Hepatic stellate cell (primary cell): ENCODE results near the gene STIL.
"Not testable (repeated sequence)": the region's sequence is repeated elsewhere in the genome, so short reads cannot be mapped to it uniquely, and the experiment has no call there.

Source experiments
- DNase-seq: peaks from one replicate; pipeline ENCODE4 v3.0.0; 2011; ENCODE audit warnings: low spot score

STIL gene

GRCh38 chr1:47219590-47220220, 94.2 kb downstream of the STIL start:
- no peak for DNase-seq

- DNase-seq = no peak
Observed at GRCh38 chr1:47219001-47219400, 94.9 kb downstream of the STIL start.

DNA sequence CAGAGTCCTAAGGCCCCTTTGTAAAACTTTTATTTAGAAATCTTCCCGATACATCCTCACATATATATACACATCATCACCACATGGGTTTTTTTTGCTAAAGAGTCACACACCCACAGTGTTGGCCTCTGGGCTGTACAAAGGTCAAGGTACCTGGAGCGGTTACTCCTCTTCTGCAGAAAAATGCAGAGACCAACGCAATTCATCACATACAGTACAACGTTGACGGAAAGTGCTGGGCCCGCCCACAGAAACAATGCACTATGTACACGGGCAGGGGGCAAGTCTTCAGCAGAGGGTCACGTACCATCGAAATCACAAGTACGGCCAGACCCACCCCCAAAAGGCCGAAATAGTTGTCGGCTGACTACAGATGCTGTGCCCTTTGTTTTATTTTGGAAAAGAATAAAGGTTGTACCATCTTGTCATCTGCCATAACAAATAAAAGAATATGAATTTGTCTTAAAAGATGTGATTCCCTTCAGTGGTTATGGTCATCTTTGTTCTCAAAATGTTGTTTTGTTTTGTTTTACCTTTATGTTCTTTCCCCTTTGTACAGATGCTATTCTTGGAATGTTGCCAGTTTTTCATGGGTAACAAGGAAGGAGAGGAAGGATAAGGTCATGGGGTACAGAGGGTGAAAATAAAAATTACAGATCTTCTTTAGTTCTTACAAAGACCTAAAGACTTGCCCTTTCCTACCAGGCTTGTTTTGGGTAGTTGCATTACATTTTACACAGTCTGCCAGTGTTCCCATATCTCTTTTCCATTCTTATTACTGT, 97.5 kb downstream of the STIL start:
- DNase-seq = no peak

- no peak for DNase-seq
Observed at GRCh38 chr1:47215713-47216112, 98.2 kb downstream of the STIL start.

DNA sequence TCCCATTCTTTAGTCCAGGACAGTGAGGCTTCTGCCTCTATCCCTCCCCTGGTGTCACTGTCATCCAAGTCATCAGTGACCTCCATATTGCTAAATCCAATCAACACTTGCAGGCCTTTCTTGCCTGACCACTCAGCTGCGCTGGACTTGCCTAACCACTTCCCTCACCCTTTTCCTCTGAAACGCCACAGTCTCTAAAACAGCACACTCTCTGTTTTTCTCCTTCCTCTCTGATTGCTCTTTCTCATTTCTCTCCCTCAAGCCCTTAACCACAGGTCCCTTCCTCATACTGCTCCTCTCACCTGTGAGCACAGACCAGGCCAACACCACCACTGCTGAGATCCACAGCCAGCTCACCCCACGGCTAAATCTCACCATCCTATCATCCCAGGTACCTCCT, 99.4 kb downstream of the STIL start:
- no peak for DNase-seq

GRCh38 chr1:47213230-47213963, 100.5 kb downstream of the STIL start:
- no peak for DNase-seq

DNA sequence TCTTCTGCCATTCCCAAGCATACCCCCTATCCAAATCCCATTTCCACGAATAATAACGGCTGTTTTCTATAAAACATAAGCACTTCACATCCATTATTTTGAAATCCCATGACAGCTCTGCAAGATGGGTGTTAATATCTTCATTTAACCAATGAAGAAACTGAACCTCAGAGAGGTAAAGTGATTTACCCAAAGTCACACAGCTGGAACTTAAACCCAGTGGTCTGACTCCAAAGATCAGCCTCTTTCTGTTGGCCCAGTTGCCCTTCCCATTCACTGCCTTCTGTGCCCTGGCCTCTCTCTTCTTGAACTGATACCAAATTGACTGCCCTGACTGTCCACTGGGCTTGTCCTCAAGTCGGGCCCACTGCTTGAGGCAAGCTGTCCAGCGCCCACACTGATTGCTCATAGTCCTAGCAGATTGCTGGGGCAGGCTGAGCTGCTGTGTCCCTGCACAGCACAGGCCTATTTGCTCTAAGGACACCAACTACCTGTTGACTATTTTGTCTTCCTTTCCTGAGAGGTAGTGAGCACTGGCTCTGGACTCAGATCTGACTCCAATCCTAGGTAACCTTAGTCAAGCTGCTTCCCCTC, 101.2 kb downstream of the STIL start:
- DNase-seq = no peak

- DNase-seq = no peak
Observed at GRCh38 chr1:47211796-47212269, 102.1 kb downstream of the STIL start.

GRCh38 chr1:47210666-47211065, 103.3 kb downstream of the STIL start:
- no peak for DNase-seq

GRCh38 chr1:47209725-47210325, 104.1 kb downstream of the STIL start:
- DNase-seq = no peak

DNA sequence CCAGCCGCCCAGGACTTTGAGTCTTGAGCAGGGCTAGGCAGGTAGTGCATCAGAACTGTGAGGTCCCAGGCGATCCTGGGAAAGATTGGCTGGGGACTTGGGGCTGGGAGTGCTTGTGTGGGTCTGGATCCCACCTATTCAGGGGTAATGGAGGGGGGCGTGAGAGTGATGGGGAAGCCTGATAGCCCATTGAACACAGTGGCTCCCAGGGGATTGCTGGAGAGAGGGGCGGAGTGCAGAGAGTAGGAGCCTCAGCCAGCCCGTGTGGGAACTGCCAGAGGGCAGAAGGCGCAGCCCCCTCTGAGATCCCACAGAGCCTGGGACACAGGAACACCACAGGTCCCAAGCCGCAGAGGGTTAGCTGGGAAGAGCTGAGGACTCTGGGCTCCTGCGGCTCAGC, 104.9 kb downstream of the STIL start:
- DNase-seq = no peak

GRCh38 chr1:47208374-47208850, 105.5 kb downstream of the STIL start:
- DNase-seq = no peak

DNA sequence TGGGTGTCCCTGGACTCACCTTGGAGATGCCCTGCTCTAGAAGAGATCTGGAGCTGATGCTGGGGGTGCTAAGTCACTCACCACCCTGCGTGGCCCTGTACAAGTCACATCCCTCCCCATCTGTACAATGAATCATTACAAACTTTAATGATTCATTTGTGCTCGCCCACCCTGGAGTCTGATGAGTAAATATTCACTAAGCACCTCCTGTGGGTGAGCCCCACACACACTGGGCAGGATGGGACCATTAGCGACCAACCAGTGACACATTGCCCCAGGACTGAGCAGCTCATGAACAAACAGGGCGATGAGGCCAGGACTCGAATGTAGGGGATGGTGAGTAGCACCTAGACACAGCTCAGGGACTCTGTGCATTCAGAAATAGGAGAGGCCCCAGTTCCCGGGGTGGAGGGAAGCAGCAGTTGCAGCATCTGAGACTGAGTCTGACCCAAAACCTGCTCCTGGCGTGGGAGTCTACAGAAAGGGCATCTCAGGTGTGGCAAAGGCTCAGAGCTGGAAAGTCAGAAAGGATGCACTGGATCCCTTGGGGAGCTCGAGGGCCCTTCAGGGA, 106.1 kb downstream of the STIL start:
- DNase-seq = no peak

GRCh38 chr1:47205918-47206317, 108.0 kb downstream of the STIL start:
- DNase-seq = no peak

- not testable (repeated sequence) for DNase-seq
Observed at GRCh38 chr1:47203504-47203903, 110.4 kb downstream of the STIL start.

DNA sequence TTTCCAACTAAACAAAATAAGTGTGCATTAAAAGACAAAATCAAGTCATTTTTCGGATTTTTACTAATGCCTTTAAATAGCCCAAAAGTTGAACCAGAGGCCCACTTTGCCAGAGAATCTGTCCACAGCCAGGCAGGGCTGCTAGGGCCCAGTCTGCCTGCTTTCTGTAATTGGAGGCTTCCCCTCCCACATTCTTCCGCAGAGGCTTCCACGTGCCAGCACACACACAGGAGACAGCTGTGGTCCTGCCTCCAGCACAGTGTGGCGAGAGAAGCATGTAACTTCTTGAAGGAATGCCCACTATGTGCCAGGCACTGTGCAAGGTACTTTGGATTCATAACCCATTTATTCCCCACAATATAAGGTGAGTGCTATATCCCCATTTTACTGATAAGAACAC, 112.8 kb downstream of the STIL start:
- no peak for DNase-seq
